ENCODE measurements around the gene SH2B3. TPM values are rescaled to one million over a fixed set of nuclear protein-coding genes. Genes with fewer than 3 reads are reported as not detected.

The SH2B3 gene
- total and polyA plus RNA-seq, 10 donors, result 11.5 to 105 (median 81.9) TPM

DNA sequence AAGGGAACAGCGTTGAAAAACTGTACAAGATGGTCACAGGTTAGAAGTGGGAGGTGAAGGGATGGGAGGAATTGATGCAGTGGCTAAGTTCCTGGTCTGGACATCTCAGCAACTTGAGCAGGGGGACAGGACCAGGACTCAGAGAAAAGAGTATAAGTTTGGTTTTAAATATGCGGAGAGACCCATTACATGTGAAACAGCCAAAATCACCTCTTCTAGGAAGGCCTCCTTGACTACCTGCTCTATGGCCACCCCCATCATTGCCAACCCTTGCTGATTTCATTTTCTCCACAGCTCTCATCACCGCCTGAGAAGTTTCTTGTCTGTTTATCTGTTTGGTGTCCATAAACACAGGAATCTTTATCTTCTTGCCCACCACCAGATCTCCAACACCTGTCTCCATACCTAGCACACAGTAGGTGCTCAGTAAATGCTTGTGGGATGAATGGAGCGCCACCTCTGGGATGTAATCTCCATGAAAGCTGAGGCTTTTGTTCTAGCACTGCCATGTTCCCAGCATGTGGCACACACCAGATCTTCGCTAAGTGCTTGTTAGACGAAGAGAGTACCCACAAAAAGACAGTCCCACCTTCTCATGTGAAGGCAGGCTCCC lies 25.7 kb upstream of the SH2B3 start:
- Histone ChIP-seq H3K27ac (no peak overlapping the region), H3K9me3 (peaks cover 0 to 10% (median 0%) of the 10 kb centered on the region in 8 donors), H3K36me3 (no peaks in the 10 kb centered on the region), H3K4me3 (no peak overlapping the region), H3K27me3 (replicated peaks in 1 of 7) (no peaks in the 10 kb centered on the region), H3K4me1 (no peaks in the 10 kb centered on the region)
- TF ChIP-seq CTCF (IDR thresholded peaks at IDR 0.05 in 8 of 11, conservative IDR thresholded peaks at IDR 0.05 in 3 of 11), result no peak
- TF ChIP-seq POLR2AphosphoS5 (IDR thresholded peaks at IDR 0.05), result no peak
- TF ChIP-seq POLR2A (IDR thresholded peaks at IDR 0.05), result no peak
- no peak for DNase-seq
- 89 to 97% (median 94%) methylated on average over 6 of the region's 6 CpGs for WGBS, 5 donors
- intact Hi-C loops (cut with DNase I; ENCODE audit: low total_unique reads), result no loop called here

GRCh38 chr12:111384596-111384995 lies 21.1 kb upstream of the SH2B3 start:
- WGBS, 5 donors, result 73 to 83% (median 80%) methylated on average over 4 to 5 of the region's 5 CpGs
- peaks cover 0 to 1% (median 0%) of the 10 kb centered on the region in 6 donors for H3K4me1 ChIP-seq
- H3K27ac ChIP-seq, result no peak overlapping the region
- no peaks in the 10 kb centered on the region for H3K9me3 ChIP-seq
- TF ChIP-seq CTCF (IDR thresholded peaks at IDR 0.05 in 8 of 11, conservative IDR thresholded peaks at IDR 0.05 in 3 of 11), result no peak
- TF ChIP-seq POLR2A (IDR thresholded peaks at IDR 0.05), result no peak
- H3K27me3 ChIP-seq (replicated peaks in 1 of 7), result no peaks in the 10 kb centered on the region
- no peak overlapping the region for H3K4me3 ChIP-seq
- intact Hi-C loops (cut with DNase I; ENCODE audit: low total_unique reads), result no loop called here
- DNase-seq, result no peak
- H3K36me3 ChIP-seq, result no peaks in the 10 kb centered on the region

DNA sequence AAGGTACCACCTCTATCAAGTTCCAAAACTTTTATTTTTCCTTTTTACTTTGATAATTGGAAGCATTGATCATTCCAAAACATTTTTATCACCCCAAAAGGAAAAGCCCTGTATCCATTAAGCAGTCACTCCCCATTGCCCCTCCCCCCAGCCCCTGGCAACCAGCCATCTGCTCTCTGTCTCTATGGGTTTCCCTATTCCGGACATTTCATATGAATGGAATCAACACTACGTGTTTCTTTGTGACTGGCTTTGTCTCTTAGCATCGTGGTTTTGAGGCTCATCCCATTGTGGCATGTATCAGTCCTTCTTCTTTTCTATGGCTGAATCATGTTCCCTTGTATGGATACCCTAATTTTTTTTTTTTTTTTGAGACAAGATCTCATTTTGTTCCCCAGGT lies 18.8 kb upstream of the SH2B3 start:
- Histone ChIP-seq H3K36me3 (no peaks in the 10 kb centered on the region), H3K4me1 (peaks cover 0 to 12% (median 0%) of the 10 kb centered on the region in 6 donors), H3K27me3 (replicated peaks in 1 of 7) (no peaks in the 10 kb centered on the region), H3K9me3 (no peaks in the 10 kb centered on the region), H3K27ac (no peak overlapping the region), H3K4me3 (no peak overlapping the region)
- DNase-seq, result no peak
- intact Hi-C loops (cut with DNase I; ENCODE audit: low total_unique reads), result no loop called here
- no peak for TF ChIP-seq POLR2AphosphoS5 (IDR thresholded peaks at IDR 0.05)
- TF ChIP-seq POLR2A (IDR thresholded peaks at IDR 0.05), result no peak
- no peak for TF ChIP-seq CTCF (IDR thresholded peaks at IDR 0.05 in 8 of 11, conservative IDR thresholded peaks at IDR 0.05 in 3 of 11)
- 32 to 55% (median 39%) methylated on average over 3 of the region's 3 CpGs for WGBS, 5 donors

DNA sequence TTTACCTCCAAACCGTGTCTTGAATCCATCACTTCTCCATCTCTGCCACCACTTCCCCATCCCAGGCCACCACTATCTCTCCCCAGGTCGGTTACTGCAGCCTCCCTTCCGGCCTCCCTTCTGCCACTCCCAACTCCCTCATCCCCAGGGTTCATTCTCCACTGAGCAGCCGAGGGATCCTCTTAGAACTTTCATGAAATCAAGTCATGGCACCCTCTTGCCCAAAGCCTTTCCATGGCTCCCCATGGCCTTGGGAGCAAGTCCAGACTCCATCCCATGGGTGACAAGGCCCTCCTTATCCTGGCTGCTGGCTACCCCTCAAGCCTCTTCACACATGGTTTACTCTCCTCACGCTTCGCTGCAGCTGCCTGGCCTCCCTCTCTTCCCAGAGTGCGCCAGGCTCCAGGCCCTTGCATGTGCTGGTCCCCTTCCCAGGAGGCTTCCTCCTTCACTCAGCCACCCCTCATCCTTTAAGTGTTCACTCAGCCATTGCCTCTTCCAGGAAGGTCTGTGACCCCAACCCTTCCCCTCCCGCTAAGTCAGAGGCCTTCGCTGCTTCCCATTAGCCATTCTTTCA lies 17.9 kb upstream of the SH2B3 start:
- H3K27ac ChIP-seq, result no peak overlapping the region
- no peaks in the 10 kb centered on the region for H3K36me3 ChIP-seq
- intact Hi-C loops (cut with DNase I; ENCODE audit: low total_unique reads), result no loop called here
- no peak overlapping the region for H3K4me3 ChIP-seq
- H3K9me3 ChIP-seq, result no peaks in the 10 kb centered on the region
- peaks cover 0 to 12% (median 0%) of the 10 kb centered on the region in 6 donors for H3K4me1 ChIP-seq
- 79 to 89% (median 81%) methylated on average over 9 of the region's 9 CpGs for WGBS, 5 donors
- TF ChIP-seq POLR2AphosphoS5 (IDR thresholded peaks at IDR 0.05) (no peak), POLR2A (IDR thresholded peaks at IDR 0.05) (no peak), CTCF (IDR thresholded peaks at IDR 0.05 in 8 of 11, conservative IDR thresholded peaks at IDR 0.05 in 3 of 11) (no peak)
- no peaks in the 10 kb centered on the region for H3K27me3 ChIP-seq (replicated peaks in 1 of 7)
- DNase-seq, result no peak
